Measurements from ENCODE around the gene KRT37.

GRCh38 chr17:41417576-41418015, 6.8 kb downstream of the KRT37 start:
- TF ChIP-seq CTCF (IDR thresholded peaks at IDR 0.05) (no peak), POLR2AphosphoS5 (IDR thresholded peaks at IDR 0.05) (no peak), POLR2A (IDR thresholded peaks at IDR 0.05) (no peak), EP300 (IDR thresholded peaks at IDR 0.05) (no peak)
